OCI-LY7 (cell line): Measurements from ENCODE around the gene KIF21B. TPM values are rescaled to one million over a fixed set of nuclear protein-coding genes. Genes with fewer than 3 reads are reported as not detected.

Experiments used
- BruUV-seq: library from RNA; stranded (reverse); fragments of 400-500 nt; replicated peaks from 2 replicates; lab custom pipeline; 2021; lab: Mats Ljungman, UMichigan
- CTCF ChIA-PET: fragments of 300-600 bp; sonication (Branson Sonifier 250); formaldehyde crosslinking; loops from one replicate; lab custom pipeline; 2022; ENCODE audit warnings: antibody characterized with exemption; ENCODE audit not compliant: unreplicated experiment; lab: Charles Lee
- POLR2A ChIA-PET: fragments of 300-600 bp; sonication (Branson Sonifier 250); formaldehyde crosslinking; loops from one replicate; lab custom pipeline; 2022; ENCODE audit warnings: antibody characterized with exemption; lab: Charles Lee
- DNase-seq: peaks from one replicate; pipeline ENCODE4 v3.0.0-alpha.2; 2015; ENCODE audit warnings: low spot score
- H2AFZ ChIP-seq: fragments of 200-600 bp; sonication (generic), shearing (Covaris generic); 2 replicates; pipeline ENCODE4 v1.6.1; 2014; ENCODE audit warnings: mild to moderate bottlenecking, antibody characterized with exemption, low read length, moderate library complexity
- H3K27ac ChIP-seq: fragments of 200-600 bp; sonication (generic); 2 replicates; pipeline ENCODE4 v1.5.1; 2014; ENCODE audit warnings: mixed run types, low read depth, mild to moderate bottlenecking, moderate library complexity, low read length, inconsistent platforms; ENCODE audit not compliant: poor library complexity, severe bottlenecking
- H3K36me3 ChIP-seq: fragments of 200-600 bp; sonication (generic); 2 replicates; pipeline ENCODE4 v1.6.1; 2014; ENCODE audit warnings: mild to moderate bottlenecking, antibody characterized with exemption, low read length, moderate library complexity, mixed read lengths; ENCODE audit not compliant: insufficient read depth
- H3K4me1 ChIP-seq: fragments of 200-600 bp; sonication (generic); 2 replicates; pipeline ENCODE4 v1.5.1; 2014; ENCODE audit warnings: mild to moderate bottlenecking, low read length; ENCODE audit not compliant: insufficient read depth, poor library complexity, severe bottlenecking
- H3K4me2 ChIP-seq: fragments of 200-600 bp; sonication (generic); 2 replicates; pipeline ENCODE4 v1.6.1; 2014; ENCODE audit warnings: mild to moderate bottlenecking, low read length
- H3K4me3 ChIP-seq: fragments of 200-600 bp; sonication (generic); 2 replicates; pipeline ENCODE4 v1.5.1; 2014; ENCODE audit warnings: mild to moderate bottlenecking, low read depth, low read length; ENCODE audit not compliant: poor library complexity, severe bottlenecking
- H3K79me2 ChIP-seq: fragments of 200-600 bp; sonication (generic); 2 replicates; pipeline ENCODE4 v1.6.1; 2016; ENCODE audit warnings: low read depth, mild to moderate bottlenecking, low read length, moderate library complexity, mixed read lengths; ENCODE audit not compliant: insufficient read depth
- H3K9me2 ChIP-seq: fragments of 200-600 bp; sonication (generic); 2 replicates; pipeline ENCODE4 v1.6.1; 2016; ENCODE audit warnings: mild to moderate bottlenecking, low read length, mixed read lengths; ENCODE audit not compliant: insufficient read depth
- H3K9me3 ChIP-seq: fragments of 200-600 bp; sonication (generic); 2 replicates; pipeline ENCODE4 v1.6.1; 2014; ENCODE audit warnings: mild to moderate bottlenecking, mixed run types, low read length, mixed read lengths
- H4K20me1 ChIP-seq: fragments of 200-600 bp; sonication (generic); 2 replicates; pipeline ENCODE4 v1.6.1; 2014; ENCODE audit warnings: mild to moderate bottlenecking, antibody characterized with exemption, low read length, moderate library complexity, mixed read lengths; ENCODE audit not compliant: insufficient read depth
- EZH2phosphoT487 ChIP-seq: fragments of 200-600 bp; sonication (generic); IDR thresholded peaks from 2 replicates; pipeline ENCODE4 v1.6.1; 2018; ENCODE audit warnings: low read depth, borderline replicate concordance, mild to moderate bottlenecking, mixed run types, antibody characterized with exemption, low read length, moderate library complexity, mixed read lengths
- intact Hi-C: fragments of 100-400 bp; cut with micrococcal nuclease; formaldehyde crosslinking; loops from one replicate; pipeline ENCODE4 v1.10.0; 2022; ENCODE audit not compliant: unreplicated experiment
- total RNA-seq, 2 experiments: library from RNA; depleted of rRNA in 1 of 2; stranded (reverse); fragments of >200 nt in 1 of 2; shearing (Covaris generic) in 1 of 2; gene quantifications; 2 replicates each; pipeline ENCODE4 v1.2.3, GENCODE V29; 2014 to 2022
- TF ChIP-seq, protein P1 (sequence below): fragments of 200-600 bp; sonication (generic); conservative IDR thresholded peaks from 2 replicates; pipeline ENCODE4 v1.5.1; 2014; ENCODE audit warnings: mild to moderate bottlenecking, antibody characterized with exemption, low read length, moderate library complexity, mixed read lengths

The KIF21B gene
- total RNA-seq, 2 experiments from 2014 or later, result 30.5 to 65.7 TPM

GRCh38 chr1:201013991-201014815 is 9.3 kb downstream of the KIF21B start:
- DNase-seq, result no peak
- BruUV-seq, result no TSS peak
- CTCF ChIA-PET, result interaction anchor here (1.3 kb wide), 2 partner anchors 12 to 34 kb away, joined by 7 to 12 read pairs; no protein-coding TSS in a partner anchor
- H3K9me2 ChIP-seq, result no peaks in the 10 kb centered on the region
- no peak overlapping the region for H3K4me3 ChIP-seq
- POLR2A ChIA-PET, result interaction anchor here (0.5 to 1.1 kb wide), 2 partner anchors 25 to 1103 kb away, joined by 3 to 6 read pairs; no protein-coding TSS in a partner anchor
- peaks cover 45% of the 10 kb centered on the region for H3K4me1 ChIP-seq
- H3K4me2 ChIP-seq, result no peak overlapping the region
- no peak for TF ChIP-seq EZH2phosphoT487
- TF ChIP-seq, protein P1, sequence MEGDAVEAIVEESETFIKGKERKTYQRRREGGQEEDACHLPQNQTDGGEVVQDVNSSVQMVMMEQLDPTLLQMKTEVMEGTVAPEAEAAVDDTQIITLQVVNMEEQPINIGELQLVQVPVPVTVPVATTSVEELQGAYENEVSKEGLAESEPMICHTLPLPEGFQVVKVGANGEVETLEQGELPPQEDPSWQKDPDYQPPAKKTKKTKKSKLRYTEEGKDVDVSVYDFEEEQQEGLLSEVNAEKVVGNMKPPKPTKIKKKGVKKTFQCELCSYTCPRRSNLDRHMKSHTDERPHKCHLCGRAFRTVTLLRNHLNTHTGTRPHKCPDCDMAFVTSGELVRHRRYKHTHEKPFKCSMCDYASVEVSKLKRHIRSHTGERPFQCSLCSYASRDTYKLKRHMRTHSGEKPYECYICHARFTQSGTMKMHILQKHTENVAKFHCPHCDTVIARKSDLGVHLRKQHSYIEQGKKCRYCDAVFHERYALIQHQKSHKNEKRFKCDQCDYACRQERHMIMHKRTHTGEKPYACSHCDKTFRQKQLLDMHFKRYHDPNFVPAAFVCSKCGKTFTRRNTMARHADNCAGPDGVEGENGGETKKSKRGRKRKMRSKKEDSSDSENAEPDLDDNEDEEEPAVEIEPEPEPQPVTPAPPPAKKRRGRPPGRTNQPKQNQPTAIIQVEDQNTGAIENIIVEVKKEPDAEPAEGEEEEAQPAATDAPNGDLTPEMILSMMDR, result no peak
- H3K9me3 ChIP-seq, result no peaks in the 10 kb centered on the region
- no peaks in the 10 kb centered on the region; the same call in 1 of the 2 replicates for H3K36me3 ChIP-seq
- no peaks in the 10 kb centered on the region for H4K20me1 ChIP-seq
- H2AFZ ChIP-seq, result no peak overlapping the region
- no peak overlapping the region for H3K27ac ChIP-seq
- H3K79me2 ChIP-seq, result peaks cover 14% of the 10 kb centered on the region
- intact Hi-C loops, result no loop called here

GRCh38 chr1:201013031-201013485 is 10.5 kb downstream of the KIF21B start:
- Histone ChIP-seq H2AFZ (no peak overlapping the region), H4K20me1 (no peaks in the 10 kb centered on the region), H3K9me2 (no peaks in the 10 kb centered on the region), H3K79me2 (peaks cover 3% of the 10 kb centered on the region; the same call in 1 of the 2 replicates), H3K4me2 (no peak overlapping the region), H3K9me3 (no peaks in the 10 kb centered on the region), H3K4me1 (peaks cover 34% of the 10 kb centered on the region), H3K36me3 (no peaks in the 10 kb centered on the region; the same call in 1 of the 2 replicates), H3K27ac (no peak overlapping the region), H3K4me3 (no peak overlapping the region)
- ChIA-PET CTCF (no interaction called here), POLR2A (no interaction called here)
- DNase-seq, result no peak
- no peak for TF ChIP-seq EZH2phosphoT487
- TF ChIP-seq, protein P1, result no peak
- no TSS peak for BruUV-seq
- intact Hi-C loops, result no loop called here

GRCh38 chr1:201011616-201012015 is 11.9 kb downstream of the KIF21B start:
- no peaks in the 10 kb centered on the region for H3K9me3 ChIP-seq
- no peaks in the 10 kb centered on the region for H3K9me2 ChIP-seq
- H3K4me1 ChIP-seq, result peaks cover 19% of the 10 kb centered on the region
- H3K79me2 ChIP-seq, result no peaks in the 10 kb centered on the region; the same call in 1 of the 2 replicates
- no peak for DNase-seq
- POLR2A ChIA-PET, result no interaction called here
- TF ChIP-seq EZH2phosphoT487, result no peak
- TF ChIP-seq, protein P1, result no peak
- H3K4me2 ChIP-seq, result no peak overlapping the region
- H2AFZ ChIP-seq, result no peak overlapping the region
- BruUV-seq, result no TSS peak
- intact Hi-C loops, result no loop called here
- CTCF ChIA-PET, result no interaction called here
- no peak overlapping the region for H3K27ac ChIP-seq
- H4K20me1 ChIP-seq, result no peaks in the 10 kb centered on the region
- H3K36me3 ChIP-seq, result no peaks in the 10 kb centered on the region; the same call in 1 of the 2 replicates
- H3K4me3 ChIP-seq, result no peak overlapping the region
